GM19372 (cell line): ENCODE data around the gene USP54.
"Not testable (repeated sequence)": the region's sequence is repeated elsewhere in the genome, so short reads cannot be mapped to it uniquely, and the experiment has no call there.

Experiments used
- ATAC-seq: cut with Tn5 transposase; IDR thresholded peaks from one replicate; pipeline ENCODE4 v1.9.1; 2021; ENCODE audit warnings: mild to moderate bottlenecking, low read depth, moderate library complexity; ENCODE audit not compliant: unreplicated experiment

USP54 gene

DNA sequence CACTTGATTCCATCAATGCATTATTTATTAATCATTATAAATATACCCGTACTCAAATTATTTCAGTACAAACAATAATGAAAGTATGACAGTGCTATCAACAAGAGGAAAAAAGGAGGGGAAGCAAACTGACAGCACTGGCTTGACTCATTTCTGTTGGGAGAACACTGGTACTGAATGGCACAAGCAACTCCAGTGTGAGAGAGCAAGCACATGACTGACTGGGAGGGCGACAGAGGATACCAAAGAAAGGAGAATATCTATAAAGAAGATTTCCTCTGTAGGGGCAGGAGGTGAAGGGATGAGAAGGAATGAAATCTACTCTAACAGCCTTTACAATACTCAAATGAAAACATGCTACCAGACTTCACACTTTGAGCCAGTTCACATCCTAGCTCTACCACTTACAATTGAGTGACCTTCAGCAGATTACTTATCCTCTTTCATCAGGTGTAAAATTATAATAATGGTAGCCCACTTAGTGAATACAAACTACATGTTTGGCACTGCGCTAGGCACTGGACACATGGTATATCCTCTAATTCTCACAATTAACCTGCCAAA is 1.5 kb downstream of the USP54 start:
- no peak for ATAC-seq

GRCh38 chr10:73588656-73589055 is 2.5 kb downstream of the USP54 start:
- ATAC-seq: no peak

- no peak for ATAC-seq
Observed at GRCh38 chr10:73586583-73586984, 4.6 kb downstream of the USP54 start.

GRCh38 chr10:73585327-73585726 is 5.8 kb downstream of the USP54 start:
- no peak for ATAC-seq

- no peak for ATAC-seq
Observed at GRCh38 chr10:73584737-73585136, 6.4 kb downstream of the USP54 start.

- ATAC-seq: no peak
Observed at GRCh38 chr10:73581918-73582317, 9.2 kb downstream of the USP54 start.

GRCh38 chr10:73578927-73579326 is 12.2 kb downstream of the USP54 start:
- not testable (repeated sequence) for ATAC-seq

DNA sequence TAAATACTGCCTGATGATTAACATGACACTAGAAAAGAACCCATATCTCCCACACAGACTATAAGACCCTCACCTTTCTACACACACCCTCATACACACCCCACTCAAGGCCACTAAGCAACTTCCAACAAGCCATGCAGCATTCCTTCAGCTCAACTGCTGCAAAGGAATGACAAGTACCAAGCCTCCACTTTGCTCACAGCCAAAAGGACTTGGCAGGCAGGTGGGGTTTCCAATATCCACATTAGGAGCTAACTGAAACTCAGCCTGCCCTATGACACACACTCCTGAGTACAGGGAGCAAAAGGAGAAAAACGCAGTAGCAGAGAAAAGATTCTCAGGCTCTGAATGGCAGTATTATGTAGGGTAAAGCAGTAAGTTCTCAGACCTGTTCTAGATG is 13.4 kb downstream of the USP54 start:
- no peak for ATAC-seq

- no peak for ATAC-seq
Observed at GRCh38 chr10:73576890-73577591, 14.1 kb downstream of the USP54 start.

DNA sequence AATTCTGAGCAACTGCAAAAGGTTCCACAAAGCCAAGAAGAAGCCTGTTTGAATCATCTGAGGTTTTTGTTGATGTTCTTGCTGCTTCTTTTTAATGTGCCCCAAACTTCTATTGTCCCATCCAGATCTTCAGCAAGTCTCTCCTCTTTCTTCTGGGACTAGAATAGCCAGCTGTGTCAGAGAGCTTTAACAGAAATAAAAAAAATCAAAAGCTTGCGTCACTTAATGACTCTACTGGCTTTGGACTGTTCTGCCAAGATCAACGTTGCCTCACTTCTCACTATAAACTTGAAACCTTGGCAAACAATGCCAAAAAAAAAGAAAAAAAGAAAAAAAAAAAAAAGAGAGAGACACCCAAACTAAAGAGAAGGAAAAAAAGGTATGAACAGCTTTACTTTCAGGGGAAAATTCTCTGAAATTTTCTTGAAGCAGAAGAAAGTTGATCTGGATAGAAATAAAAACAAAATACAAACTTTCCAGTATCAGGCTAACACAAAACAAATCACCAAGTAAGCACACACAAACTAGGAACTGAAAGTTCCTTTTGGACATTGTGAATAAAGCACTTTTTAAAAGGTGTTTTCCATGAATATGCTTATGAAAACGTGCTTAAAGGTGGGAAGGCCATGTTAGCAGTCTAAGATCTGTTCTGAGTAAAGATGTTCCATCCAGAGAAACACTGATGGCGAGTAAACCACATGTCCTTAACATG is 14.8 kb downstream of the USP54 start:
- no peak for ATAC-seq

GRCh38 chr10:73567025-73567424 is 24.1 kb downstream of the USP54 start:
- ATAC-seq: not testable (repeated sequence)

DNA sequence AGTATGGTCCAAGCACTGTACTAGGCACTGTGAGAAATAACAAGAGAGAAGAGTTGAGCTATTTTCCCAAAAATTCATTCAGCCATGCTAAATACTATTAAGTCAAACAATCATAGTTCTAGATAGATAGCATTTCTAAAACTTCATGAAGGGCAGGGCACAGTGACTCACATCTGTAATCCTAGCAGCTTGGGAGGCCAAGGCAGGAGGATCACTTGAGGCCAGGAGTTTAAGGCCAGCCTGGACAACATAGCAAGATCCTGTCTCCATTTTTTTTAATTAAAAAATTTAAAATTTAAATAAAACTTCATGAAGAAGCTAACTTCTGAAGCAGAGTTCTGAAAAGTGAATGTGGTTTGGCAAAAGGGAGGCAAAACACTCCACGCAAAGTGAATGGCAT is 29.9 kb downstream of the USP54 start:
- no peak for ATAC-seq

GRCh38 chr10:73559590-73559989 is 31.6 kb downstream of the USP54 start:
- no peak for ATAC-seq

- ATAC-seq: no peak
Observed at GRCh38 chr10:73556855-73557254, 34.3 kb downstream of the USP54 start.

GRCh38 chr10:73554721-73555120 is 36.4 kb downstream of the USP54 start:
- no peak for ATAC-seq

- no peak for ATAC-seq
Observed at GRCh38 chr10:73553761-73554160, 37.4 kb downstream of the USP54 start.

DNA sequence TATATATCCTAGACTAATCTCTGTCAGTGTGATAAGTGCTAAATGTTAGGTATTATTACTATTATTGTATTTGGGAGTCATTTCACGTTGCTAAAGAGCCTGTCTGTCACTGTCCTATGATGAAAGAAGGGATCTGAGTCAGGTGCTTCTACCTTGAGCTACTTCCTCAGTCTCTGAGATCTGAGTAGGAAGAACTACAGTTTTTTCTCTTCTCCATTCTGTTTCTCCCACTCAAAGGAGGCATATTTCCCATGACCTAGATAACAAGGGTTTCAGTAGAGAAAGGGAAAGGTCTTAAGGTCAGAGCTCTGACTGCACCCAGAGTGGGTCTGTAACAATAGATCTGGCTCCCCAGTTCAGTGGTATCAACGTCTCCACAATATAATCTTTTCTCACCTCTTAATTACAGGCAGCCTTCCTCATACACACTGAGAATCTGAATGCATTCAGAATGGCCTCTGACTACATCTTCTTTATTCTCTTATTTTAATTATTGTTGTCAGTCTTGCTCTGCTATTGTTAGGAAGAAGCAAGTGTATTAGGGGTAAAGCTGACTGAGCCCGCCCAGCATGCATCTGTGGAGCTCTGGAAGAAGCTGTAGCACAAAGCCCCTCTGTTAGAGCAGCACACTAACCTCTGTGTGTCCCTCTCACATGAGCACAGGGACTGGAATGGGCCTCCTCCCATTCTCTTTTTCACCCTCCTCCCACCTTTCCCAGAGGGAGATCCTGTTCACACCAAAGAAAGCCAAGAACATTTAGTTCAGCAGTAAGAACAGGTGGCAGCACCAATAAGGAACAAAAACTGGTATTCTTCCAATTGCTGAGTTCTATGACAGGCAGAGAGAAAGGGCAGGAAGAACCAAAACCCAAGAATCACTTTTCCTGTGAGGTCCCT is 38.1 kb downstream of the USP54 start:
- no peak for ATAC-seq

GRCh38 chr10:73551515-73551914 is 39.6 kb downstream of the USP54 start:
- no peak for ATAC-seq

DNA sequence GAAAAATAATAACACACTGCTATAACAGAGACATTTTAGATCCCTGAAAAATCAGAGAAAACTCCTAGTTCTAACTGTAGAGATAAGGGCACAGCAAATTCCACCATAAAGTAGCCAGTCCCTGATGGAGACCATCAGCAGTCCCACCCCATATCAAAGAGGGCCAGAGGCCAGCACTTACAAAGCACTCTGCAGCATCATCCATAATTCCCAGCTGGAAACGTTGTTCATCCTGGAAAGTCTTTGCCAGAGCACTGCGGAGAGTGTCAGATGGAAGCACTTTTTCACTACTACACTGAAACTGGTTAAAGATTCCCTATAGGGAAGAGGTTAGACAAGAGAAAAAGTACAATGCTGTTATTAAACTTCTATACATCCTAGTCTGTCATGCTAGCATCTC is 45.8 kb downstream of the USP54 start:
- ATAC-seq: no peak

DNA sequence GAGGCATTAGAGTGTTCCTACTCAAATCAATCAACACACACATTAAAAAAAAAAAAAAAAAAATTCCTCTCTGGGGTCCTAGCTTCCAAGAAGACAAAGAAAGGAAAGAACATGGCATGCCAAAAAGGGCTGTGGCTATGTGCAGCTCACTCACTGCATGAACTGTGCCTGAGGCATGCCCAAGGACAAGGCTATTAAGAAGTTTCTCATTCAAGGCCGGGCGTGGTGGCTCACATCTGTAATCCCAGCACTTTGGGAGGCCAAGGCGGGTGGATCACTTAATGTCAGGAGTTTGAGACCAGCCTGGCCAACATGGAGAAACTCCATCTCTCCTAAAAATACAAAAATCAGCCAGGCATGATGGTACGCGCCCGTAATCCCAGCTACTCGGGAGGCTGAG is 53.4 kb downstream of the USP54 start:
- ATAC-seq: no peak

GRCh38 chr10:73537288-73537687 is 53.9 kb downstream of the USP54 start:
- ATAC-seq: no peak
